Dedifferentiated amniotic fluid mesenchymal stem cell (primary cell): Measurements from ENCODE around the gene NRN1.
"Not testable (repeated sequence)": the region's sequence is repeated elsewhere in the genome, so short reads cannot be mapped to it uniquely, and the experiment has no call there.

Experiments
- DNase-seq: peaks from one replicate; pipeline ENCODE4 v3.0.0-alpha.2; 2016; ENCODE audit errors: extremely low spot score

The NRN1 gene, protein sequence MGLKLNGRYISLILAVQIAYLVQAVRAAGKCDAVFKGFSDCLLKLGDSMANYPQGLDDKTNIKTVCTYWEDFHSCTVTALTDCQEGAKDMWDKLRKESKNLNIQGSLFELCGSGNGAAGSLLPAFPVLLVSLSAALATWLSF

DNA sequence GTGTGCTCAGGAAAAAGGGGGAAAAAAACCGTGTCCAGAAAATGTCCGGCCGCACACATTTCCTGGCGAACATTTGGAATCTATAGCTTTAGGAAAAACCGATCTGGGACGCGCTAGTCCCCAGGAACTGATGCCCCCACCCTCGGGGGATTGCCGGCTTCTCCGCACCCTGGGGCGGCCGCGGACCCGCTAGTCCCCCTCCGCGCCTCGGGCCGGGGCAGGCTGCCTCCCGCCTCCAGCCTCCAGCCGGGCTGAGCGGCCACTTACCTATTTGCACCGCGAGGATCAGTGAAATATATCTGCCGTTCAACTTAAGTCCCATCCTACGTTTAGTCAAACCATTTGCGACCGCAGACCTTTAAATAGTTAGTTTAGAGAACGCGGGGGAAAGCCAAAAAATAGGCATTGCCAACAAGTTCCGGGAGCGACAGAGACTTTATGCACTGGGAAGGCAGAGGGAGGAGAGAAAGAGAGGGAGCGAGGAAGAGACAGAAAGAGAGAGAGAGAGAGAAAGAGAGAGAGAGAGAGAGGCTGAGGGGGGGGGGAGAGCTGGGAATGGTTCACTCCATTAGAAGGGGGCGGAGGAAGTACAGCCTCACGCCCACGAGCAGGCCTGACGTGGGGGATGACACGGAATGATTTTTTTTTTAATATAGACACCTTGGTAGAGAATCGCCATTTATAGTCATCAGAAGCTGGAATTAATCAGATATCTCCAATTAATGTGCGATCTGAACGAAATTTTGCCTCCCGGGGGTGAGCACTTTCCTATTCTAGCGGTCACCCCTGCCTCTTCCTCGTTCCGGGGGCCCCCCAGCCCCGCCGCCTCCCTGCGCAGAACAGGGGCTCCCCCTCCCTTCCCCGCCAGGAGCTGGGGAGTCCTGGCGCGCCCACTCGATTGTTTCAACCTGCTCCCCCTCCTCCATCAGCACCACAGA lies at the start of gene NRN1:
NRN1 (minus strand) TSS at position 498 of the 938 bp plus-strand sequence; CDS start at position 322, 176 bp downstream.
- no peak for DNase-seq

DNA sequence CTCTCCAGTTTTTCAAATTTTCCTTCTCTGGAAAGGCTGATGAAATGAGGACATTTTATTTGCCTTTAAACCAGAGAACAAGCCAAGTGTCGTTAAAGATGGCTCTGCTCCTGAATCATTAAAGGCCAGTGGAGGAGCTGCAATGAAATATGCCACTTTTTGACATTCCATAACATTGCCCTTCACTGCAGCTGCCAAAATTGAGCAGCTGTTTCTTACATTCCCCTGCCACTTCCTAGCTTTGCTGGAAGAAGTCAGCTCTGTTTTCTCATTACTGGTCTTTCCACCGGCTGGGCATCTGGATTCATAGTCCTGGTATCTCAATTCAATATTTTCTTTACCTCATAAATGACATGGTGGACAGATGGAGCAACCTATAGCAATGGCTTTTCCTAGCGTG lies 45.5 kb upstream of the NRN1 start:
- no peak for DNase-seq

DNA sequence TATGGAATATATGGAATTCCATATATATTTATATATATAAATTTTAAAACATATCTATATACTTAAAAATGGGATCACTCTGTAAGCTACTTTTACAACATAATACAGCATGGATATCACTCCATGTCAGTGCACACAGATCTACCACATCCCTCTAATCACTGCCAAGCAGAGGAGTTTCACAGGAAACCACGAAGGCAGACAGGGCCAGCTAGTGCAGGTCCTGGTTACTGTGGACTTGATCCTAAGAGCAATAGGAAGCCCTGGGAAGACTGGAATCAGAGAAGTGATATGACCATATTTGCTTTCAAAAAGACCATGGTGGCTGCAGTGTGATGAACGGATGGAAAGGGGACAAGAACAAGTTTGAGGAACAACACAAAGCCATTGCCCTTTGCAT lies 40.0 kb upstream of the NRN1 start:
- no peak for DNase-seq

DNA sequence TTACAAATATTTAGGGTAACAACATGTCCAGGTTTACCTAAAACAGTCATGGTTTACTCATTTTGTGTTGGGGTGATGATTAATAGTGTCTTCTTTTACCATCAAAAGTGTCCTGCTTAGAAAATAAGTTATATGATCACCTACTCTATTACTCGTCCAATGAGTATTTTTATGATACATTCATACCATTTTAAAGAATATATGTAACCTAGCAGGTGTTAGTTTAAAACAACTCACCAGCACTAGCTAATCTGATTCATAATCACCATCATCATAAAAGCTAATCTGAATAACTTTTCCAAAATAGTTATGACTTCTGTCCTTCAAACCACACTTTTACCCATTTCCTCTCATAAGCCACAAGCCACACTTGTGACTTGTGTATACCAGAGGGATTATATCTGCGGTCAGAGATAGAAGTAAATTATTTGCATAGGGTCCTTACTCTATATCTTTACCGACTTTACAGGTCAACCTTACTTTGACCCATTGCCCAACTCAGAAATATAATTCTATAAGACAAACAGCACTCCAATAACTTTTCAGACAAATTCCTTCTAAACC lies 33.3 kb upstream of the NRN1 start:
- DNase-seq: no peak

DNA sequence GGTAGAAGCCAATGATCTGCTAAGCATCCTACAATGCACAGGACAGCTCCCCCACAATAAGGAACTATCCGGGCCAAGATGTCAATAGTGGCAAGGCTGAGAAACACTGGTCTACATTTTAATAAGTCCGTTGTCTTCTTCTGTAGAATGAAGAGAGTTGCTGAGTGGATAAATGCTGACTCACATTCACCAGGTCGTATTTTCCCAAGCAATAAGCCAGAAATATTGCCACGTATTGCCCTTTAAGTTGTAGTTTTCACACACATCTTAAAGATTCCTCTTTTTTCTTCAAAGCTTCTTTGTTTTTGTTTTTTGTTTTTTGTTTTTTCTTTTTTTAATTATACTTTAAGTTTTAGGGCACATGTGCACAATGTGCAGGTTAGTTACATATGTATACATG lies 30.5 kb upstream of the NRN1 start:
- DNase-seq: no peak

DNA sequence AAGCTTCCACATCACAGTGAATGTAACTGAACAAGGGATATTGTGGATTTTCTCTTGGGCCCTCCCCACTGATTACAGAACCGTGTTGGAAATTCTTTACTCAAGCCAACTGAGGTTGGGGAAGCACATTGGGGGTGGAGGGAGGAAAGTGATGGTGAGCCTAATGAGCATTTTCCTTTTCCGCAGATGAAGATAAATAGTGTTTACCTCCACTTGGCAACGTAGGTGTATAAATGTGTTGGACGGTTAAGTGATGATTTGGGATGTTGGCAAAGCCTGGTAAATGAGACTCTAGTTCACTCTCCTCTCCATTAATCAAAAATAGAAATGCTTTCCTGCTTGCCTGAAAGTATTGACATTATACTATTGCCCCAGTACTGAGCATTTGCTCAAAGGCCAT lies 27.1 kb upstream of the NRN1 start:
- no peak for DNase-seq

DNA sequence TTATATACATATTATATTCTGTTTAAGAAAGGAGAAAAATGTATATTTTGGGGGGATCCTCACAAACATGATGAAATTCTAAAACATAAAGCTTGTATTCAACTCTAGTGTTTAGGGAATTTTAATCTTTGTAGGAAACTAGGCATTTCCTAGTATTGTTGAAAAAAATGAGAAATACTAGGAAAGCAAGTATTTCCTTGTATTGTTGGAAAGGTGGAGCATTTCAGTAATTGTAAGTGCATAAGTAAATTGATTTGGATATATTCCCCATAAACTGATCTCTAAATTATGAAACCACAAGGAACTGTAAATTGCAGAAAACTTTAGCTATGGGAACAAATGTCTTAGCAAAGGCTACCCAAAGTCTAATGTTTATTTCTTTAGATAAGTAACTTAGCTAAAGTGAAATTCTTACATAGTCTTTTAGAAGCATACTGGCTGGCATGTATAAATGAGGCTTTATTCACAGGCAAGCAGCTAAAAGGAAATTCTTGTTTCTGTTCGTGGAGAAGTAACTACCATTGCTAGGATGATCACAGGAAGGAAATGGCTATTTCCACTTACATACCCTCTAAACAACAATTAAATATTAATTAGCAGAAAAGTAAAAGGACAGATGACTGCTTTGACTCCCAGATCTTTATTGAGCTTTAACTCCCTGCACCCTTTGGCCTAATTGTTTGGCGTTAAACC lies 19.9 kb upstream of the NRN1 start:
- DNase-seq: no peak

DNA sequence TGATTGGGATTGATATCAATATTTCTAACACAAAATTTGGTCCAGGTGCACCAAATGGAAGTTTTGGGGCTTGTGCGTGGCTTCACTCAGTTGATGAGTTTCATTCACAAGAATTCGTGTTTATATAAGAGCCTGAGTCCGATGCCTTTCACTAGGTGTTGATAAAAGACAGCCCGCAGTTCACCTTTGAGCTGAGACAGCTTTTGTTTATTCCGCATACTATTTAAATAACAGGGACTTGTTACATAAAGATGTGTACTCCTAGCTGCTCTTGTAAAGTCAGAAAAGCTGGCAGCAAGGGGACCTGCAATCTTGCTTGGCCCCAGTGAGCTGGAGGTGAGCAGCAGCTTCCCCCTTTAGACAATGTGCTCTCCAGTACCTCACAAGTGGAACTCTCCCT lies 19.0 kb upstream of the NRN1 start:
- DNase-seq: no peak

DNA sequence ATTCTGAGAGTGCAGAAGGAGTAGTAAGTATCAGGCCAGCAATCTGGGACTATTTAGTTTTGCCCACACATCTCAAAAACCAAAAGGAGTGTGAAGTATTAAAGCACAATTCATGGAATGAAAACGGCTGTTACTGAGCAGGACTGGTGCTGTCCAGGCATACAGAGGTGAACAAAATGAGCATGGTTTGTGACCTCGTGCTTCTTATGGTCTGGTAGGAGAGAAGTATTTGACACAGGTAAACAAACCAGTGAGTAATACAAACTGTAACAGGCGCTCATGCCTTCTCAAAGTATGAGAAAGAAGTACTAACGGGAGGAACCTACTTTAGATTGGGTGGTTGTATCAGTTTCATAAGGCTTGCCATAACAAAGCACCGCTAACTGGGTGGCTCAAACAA lies 17.5 kb upstream of the NRN1 start:
- no peak for DNase-seq

DNA sequence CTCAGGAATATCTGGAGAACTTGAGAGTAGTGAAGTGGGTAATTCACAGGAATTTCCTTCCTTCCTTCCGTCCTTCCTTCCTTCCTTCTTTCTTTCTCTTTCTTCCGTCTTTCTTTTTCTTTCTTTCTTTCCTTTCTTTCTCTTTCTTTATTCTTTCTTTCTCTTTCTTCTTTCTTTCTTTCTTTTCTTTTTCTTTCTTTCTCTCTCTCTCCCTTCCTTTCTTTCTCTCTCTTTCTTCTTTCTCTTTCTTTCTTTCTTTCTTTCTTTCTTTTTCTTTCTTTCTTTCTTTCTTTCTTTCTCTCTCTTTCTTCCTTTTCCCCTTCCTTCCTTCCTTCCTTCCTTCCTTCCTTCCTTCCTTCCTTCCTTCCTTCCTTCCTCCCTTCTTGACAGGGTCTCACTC lies 16.1 kb upstream of the NRN1 start:
- DNase-seq: not testable (repeated sequence)

DNA sequence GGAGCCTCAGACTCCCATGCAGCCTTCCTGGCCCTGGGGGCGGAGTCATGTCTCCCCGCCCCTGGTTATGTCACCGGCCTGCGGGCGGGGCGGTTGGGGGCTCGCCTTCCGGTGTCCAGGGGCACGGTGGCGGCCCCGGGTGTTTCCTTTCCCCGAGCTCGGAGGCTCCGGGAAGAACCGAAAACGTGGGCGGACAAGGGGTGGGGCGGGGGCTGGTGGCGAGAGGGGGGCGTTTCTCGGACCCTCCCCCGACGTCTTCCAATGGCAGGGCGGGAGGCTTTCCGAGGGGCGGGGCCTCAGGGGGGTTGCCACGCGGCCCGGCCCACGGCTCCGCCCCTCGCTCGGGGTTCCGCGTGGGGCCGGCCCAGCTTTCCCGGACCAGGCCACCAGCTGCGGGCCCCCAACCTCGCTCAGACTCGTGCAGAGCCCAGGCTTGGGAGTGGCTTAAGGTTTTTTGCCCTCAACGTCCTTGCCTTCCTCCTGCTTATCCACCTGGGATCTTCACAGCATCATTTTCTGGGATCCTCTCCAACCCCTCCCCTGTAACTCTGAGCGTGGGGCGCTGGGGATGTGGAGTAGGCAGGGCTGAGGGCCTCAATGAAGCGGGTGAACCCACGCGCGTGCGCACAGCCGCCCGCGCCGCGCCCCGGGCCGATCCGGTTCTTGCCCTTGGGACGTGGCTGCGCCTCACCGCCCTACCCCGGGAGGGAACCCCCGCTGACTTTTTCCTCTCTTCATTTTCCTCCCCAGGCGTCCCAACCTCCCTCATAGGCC lies 2.1 kb upstream of the NRN1 start:
- no peak for DNase-seq

DNA sequence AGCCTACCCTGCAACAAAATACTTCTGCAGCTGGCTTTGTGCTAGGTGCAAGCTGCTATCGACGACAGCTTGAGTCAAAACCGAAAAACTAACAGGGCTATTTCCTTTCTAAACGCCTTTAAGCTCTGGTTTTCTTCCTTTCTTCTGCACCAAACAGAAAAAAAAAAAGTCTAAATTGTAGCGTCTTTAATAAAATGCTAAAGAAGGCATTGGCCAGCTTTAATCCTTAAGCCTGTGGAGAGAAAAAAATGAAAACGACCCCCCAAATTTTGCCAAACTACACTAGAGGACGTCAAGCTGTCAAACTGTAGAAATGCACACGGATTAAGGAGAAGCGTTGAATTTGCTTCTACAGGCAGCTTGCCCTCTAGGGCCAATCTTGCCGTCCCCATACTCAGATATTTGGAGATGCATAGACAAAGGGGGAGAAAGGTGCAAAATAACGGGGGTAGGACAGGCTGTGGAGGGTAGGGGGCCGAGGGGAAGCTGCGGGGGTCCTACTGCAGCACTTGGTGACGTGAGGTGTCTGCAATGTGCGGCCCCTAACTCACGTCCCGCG lies 1.4 kb upstream of the NRN1 start:
- DNase-seq: no peak

DNA sequence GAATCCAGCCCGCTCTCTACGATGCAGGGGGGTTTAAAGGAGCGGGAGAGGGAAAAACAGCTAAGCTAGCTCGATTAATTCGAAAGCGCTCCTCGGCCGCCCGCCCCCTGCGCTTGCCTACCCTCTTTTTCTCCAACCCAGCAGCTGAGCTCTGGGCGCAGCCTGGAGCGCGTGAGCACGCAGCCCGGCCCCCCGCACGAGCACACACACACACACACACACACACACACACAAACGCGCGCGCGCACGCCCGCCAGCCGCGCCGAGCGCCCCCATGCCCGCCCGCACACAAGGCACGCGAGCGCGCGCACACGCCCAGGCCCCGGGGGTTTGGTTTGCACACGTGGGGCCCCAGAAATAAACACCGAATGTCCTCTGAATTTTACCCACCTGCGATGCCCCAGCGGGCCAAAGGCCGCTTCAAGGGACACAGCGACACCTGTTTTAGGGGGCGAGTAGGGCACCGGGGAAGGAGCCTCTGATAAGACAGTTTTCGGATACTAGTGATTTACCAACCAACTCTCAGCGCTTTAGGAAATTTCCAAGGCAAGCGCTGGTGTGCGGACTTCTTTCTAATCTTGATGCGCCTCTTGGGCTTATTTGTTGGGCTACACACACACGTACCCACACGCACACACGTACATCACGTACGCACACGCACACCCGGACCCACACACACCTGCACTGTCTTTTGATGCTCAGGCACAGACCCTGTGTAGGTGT lies 802 bp upstream of the NRN1 start:
- no peak for DNase-seq

DNA sequence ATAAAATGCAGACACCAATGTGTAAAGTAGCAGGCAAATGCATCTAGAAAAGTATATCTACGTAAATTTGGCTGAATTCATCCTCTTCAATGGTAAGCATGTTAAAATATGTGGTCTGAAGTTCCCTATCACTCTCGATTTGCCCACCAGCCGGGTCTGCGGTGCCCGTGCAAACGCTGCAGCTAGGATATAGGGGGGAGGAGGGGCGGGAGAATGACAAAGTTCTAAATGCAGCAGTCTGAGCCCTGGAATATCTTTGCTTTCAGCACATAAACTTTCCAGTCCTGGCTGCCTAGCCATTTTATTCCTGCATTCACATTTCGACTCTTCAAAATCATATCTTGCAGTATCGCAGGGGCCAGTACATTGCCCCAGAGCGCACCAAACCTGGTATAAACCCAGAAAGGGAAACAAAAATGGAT lies 708 bp downstream of the NRN1 start:
- DNase-seq: no peak

DNA sequence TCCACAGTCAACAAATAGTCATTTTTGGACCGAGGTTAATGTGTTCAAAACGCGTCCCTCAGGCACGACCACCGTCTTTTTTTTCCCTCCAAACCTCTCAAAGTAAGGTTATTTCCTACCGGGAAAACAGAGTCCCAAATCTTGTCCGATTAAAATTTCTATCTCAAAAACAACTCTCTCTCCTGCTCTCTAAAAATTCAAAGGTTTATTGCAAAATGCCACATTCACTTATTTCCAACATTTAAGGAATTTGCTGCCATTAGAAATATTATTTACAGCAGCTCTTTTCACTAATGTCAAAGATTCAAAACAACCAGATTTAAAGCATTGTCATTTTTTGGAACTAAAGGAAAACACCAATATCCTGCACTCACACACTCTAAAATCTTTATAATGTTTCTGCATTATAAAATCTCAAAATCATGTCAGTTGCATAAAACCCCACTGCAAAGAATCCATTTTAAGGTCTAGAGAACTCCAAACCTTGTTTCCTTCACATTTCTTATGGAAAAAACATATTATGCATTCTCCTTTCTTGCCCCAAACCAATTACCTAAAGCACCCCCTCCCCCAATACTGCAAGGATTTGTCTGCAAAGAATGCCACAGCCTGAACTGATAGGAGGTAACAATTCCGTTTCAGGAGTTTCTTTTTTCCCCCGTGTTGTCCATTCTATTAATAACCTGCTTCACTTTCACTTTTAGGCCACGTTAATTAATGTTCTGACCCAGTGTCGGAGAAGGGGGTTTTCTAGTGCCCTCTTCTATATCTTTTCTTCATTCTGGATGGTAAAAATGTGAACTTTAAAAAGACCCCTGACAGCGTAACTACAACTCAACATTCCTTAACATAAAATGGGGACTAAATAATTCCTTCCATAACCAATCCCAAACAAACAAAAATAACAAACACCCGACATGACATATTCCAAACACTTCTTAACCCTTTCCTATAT lies 1.4 kb downstream of the NRN1 start:
- no peak for DNase-seq

DNA sequence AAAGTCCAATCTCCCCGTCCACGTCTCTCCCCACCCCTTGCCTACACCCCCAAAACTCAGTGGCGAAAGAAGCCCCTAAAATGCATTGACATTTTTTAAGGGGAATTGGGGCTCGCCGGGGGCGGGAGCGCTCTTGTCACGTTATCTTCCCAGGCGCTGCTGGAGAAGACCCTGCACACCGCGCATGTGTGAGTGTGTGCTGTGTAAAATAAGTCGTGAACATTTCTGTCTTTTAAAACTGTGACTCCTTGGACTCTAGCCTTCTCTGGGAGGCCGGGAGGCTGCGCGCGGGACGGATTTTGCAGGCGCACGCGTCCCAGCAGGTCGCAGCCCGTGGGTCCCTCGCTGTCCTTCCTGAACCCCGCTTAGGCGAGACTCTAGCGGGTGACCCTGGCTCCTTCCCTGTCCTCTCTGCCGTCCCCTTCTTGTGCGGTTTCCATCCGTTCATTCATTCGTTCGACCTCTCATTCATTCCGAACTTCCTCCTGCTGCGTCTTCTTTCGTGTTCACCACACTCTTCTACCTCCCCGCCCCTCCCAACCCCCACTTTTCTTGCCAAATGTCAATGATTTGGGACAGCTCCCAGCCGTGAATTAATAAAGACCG lies 2.2 kb downstream of the NRN1 start:
- no peak for DNase-seq

DNA sequence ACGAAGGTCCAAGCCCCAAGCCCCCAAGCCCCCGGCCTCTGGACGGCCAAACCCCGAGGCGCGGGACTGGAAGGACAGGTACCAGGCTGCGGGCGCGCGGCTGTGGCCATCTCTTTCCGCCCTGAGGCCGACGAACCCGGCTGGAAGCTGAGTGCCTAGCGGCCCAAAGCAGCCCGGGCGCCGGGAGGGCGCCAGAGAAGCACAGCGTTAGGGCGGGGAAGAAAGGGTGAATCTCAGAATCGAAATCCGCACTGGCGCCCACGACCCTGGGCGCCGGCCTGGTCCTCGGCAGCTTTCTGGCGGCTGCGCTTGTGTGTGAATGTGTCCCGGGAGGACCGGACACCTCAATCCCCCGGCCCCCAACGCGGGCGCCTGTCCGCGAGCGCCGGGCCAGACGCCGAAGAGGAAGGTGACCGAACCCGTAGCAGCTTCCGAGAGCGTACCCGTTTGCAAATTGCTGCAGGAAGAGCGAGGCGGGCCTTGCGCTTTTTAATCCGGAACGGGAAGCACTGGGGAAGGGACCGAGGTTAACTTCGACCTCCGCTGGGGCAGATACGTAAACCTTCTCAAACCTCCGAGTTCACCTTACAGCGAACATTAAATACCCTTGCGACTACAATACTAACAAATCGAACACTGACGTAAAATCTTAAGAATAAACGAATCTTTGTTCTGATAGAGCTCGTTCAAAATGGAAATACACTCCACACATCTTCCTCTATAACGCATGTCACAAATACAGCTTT lies 2.9 kb downstream of the NRN1 start:
- no peak for DNase-seq

DNA sequence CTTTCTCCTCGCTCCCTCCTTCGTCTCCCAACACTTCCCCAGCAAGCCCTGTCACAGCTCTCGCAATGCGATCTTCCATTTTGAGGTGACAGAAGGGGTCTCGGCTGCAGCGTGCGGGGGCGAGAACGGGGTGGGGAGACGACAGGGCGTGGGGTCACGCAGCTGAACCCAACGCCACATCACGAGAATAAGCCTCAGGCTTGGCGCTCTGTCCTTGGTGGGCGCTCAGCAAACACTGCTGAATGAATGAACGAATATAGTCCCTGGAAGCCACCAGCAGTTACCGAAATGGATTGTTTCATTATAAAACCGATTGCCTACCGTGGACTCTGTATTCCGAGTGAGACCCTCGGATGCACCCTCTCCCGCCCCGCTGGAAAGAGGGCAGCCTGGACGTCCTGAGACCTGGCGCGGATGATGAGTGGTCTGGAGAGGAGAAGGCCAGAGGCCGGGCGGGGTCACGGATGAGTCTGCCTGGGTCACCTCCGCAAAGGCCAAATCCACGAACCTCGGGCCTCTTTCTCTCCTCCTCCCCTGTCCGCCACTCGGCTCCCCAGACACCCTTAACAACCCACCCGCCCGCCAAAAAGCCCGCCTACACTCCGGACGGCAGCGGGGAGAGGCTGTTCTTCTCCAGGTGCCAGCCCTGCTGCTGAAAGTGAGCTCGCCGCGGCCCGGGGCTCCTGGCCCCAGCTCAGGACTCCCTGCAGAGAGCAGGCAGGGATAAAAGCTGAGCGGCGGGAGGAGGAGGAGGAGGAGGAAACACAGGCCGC lies 3.7 kb downstream of the NRN1 start:
- DNase-seq: no peak
